CD4-positive, alpha-beta T cell treated with Interleukin-4 for 4 hours (primary cell): Measurements from ENCODE around the gene ANKRD24.
A peak's percentile ranks its signal among the peaks of the same experiment; 100 is the strongest.
"Not testable (repeated sequence)": the region's sequence is repeated elsewhere in the genome, so short reads cannot be mapped to it uniquely, and the experiment has no call there.

Experiments
- DNase-seq: peaks from one replicate; pipeline ENCODE4 v3.0.0-alpha.2; 2020

The ANKRD24 gene

DNA sequence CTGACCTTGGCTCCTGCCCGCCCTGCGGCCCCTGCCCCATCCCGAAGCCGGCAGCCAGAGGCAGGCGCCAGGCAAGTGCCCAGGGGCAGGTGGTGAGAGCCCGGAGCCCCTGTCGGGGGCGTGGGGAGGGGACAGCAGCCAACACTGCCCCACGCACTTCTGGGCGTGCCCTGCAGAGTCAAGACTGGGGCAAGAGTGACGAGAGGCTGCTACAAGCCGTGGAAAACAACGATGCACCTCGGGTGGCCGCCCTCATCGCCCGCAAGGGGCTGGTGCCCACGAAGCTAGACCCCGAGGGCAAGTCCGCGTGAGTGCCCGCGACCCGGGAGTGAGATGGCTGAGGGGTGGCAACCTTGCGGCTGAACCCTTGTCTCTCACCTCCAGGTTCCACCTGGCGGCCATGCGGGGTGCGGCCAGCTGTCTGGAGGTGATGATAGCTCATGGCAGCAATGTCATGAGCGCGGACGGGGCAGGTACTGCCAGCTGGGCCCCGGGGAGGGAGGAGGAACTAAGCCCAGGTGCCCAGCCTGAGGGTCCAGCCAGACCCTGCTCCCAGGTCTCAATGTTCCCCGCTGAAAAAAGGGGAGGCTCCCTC, 17.3 kb downstream of the ANKRD24 start:
- DNase-seq, result no peak

DNA sequence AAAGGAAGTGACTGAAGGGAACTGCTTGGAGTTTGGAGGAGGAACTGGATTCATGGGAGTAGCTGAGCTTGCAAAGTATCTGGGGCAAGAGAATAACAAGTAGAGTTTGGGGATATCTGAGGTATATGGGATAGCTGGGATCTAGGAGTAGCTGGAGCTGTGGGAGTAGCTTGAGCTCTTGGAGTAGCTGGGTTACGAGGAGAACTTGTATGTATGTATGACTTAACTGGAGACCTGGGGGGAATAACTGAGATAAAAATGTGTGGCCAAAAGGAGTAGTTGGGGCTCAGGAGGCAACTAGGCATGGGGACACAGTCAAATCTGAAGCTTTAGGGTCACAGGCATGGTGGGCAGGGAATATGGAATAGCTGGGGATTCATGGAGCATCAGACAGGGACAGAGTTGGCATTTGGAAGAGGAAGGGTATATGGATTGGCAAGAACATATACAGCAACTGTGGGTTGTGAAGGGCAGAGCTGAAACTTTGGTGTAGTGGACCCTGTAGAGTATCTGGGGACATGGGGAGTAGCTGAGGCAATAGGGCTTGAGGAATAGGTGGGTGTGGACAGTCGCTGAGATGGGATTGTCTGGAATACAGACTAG, 18.6 kb downstream of the ANKRD24 start:
- DNase-seq, result no peak

DNA sequence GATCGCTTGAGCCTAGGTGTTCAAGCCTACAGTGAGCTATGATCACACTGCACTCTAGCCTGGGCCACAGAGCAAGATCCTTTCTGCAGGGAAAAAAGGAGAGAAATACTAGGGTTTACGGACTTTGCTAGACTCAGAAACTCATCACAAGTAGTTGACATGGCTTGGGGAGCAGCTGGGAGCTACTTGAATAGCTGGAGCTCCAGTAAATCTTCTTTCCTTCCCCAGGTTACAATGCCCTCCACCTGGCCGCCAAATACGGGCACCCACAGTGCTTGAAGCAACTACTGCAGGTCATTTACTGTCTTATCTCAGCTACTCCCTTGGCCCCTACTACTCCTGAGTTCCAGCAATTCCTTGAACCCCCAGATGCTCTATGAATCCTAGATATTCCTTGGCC, 19.3 kb downstream of the ANKRD24 start:
- no peak for DNase-seq

DNA sequence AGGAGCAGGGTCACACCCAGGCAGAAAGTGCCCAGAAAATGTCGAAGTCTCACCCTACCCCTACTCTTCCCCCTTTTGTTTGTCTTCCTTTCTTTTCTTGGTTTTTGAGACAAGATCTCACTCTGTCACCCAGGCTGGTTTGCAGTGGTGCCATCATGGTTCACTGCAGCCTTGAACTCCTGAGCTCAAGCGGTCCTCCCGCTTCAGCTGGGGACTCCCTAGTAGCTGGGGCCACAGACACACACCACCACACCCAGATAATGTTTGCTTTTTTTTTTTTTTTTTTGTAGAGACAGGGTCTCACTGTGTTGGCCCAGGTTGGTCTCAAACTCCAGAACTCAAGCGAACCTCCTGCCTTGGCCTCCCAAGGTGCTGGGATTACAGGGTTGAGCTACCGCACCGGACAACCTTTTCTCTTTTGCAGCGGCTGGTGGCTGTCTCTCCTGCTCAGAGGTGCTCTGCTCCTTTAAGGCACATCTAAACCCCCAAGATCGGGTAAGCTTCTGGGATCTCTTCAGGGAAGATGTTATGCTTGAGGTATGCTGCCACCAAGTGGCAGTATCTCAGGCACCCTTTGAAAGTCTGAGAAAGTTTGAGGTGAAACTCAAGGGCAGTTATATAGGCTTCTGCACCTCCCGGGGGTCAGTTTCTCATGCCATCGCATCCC, 24.5 kb downstream of the ANKRD24 start:
- no peak for DNase-seq

DNA sequence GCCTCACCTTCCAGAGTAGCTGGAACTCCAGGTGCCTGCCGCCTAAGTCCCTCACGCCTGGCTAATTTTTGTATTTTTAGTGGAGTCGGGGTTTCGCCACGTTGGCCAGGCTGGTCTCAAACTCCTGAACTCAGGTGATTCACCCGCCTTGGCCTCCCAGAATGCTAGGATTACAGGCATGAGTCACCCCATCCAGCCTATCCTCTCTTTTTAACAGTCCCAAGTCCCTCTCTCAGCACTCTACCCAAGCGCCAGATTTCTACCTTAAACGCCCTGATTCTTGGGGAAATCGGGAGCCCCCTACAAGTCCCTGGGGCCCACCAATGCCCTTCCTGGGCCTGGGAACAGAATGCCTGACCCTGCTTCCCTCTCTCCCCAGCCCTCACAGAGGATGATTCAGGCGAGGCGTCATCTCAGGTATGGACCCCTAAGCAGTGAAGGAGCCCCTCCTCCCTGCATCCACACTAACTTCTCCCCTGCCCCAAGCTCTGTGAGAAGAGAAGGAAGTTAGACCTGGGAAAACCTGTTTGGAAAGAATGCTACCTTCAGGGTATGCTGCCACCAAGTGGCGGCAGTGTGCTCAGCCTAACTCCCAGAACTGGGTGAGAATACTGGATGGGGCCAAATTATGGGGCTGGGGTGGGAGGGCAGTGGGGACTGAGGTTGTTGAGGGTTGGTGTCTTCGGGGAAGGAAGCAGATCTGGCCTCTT, 26.1 kb downstream of the ANKRD24 start:
- DNase-seq, result no peak

DNA sequence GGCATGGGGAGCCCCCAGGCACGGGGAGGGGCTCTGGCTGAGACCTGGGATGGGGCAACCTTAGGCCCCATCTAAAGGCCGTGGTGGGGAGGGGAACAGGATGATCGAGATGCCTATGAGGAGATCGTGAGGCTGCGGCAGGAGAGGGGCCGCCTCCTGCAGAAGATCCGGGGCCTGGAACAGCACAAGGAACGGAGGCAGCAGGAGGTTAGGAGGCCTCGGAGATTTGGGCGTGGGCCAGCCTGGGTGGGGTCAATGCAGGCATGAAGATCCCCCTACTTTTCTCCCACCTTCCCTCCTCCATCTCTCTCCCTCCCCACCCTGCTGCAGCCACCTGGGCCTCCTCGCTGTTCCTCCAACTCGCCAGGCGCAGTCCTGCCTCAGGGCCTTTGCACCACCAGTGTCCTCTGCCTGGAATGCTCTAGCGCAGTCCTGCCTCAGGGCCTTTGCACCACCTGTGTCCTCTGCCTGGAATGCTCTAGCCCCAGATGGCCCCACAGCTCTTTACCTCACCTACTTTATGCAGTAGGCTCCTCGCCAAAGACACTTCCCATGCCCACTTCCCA, 27.8 kb downstream of the ANKRD24 start:
- no peak for DNase-seq

DNA sequence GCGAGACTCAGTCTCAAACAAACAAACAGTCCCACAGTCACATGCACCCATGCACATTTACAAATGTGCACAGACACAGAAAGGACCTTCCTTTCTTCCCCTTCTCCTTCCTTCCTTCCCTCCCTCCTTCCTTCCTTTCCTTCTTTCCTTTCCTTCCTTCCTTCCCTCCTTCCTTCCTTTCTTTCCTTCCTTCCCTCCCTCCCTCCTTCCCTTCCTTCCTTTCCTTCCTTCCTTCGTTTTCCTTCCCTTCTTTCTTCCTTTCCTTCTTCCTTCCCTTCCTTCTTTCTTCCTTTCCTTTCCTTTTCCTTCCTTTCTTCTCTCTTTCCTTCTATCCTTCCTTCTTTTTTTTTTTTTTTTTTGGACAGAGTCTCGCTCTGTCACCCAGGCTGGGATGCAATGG, 30.6 kb downstream of the ANKRD24 start:
- no peak for DNase-seq

DNA sequence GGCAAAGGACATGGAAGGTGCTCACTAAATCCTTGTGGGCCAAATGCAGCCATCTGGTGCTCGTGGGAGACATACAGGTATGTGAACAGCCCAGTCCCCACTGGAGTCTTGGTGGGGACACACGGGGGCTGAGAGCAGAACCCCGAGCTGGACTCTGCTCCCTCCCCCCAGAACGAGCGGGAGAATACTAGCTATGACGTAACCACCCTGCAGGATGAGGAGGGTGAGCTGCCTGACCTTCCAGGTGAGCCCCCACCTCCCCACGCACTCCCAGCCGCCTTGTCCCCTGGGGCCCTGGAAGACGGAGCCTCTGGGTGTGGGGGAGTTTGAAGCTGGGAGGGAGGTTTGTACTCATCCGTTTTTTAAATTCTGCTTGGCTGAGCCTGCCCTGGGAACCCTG, 33.3 kb downstream of the ANKRD24 start:
- DNase-seq, result no peak

DNA sequence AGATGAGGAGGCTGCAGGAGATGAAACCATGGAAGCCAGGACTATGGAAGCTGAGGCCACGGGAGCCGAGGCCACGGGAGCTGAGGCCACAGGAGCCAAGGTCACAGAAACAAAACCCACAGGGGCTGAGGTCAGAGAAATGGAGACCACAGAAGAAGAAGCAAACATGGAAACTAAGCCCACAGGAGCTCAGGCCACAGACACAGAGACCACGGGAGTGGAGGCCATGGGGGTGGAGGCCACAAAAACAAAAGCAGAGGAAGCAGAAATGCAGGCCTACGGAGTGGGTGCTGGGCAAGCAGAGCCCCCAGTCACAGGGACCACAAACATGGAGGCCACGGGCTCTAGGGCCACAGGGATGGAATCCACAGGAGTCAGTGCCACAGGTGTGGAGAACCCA, 34.4 kb downstream of the ANKRD24 start:
- DNase-seq, result no peak

DNA sequence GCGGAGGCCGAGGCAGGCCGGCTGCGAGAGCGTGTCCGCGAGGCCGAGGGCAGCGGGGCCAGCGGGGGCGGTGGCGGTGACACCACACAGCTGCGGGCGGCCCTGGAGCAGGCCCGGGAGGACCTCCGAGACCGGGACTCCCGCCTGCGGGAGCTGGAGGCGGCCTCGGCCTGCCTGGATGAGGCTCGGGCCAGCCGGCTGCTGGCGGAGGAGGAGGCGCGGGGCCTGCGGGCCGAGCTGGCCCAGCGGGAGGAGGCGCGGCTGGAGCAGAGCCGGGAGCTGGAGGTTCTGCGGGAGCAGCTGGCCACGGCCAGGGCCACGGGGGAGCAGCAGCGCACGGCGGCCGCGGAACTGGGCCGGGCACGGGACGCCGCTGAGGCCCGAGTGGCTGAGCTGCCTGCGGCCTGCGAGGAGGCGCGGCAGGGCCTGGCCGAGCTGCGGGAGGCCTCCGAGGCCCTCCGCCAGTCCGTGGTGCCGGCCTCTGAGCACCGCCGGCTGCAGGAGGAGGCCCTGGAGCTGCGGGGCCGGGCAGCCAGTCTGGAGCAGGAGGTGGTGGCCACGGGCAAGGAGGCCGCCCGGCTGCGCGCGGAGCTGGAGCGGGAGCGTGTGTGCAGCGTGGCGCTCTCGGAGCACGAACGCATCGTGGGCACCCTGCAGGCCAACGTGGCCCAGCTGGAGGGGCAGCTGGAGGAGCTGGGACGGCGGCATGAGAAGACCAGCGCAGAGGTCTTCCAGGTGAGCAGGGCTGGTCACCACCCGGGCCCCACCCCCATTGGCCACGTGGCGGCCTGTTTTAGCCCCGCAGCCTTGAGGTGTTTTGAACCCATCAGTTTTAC, 35.2 kb downstream of the ANKRD24 start:
- no peak for DNase-seq

DNA sequence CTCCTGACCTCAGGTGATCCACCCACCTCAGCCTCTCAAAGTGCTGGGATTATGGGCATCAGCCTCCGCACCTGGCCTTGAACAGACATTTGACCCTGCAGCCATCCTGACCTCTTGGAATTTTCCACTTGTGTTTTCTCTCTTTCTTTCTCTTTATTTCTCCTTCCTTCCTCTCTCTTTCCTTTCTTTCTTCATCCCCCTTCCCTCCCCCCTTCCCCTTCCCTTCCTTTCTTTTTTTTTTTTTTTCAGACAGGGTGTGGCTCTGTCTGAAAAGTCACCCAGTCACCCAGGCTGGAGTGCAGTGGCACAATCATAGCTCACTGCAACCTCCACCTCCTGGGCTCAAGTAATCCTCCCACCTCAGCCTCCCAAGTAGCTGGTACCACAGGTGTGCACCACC, 36.0 kb downstream of the ANKRD24 start:
- DNase-seq, result not testable (repeated sequence)

DNA sequence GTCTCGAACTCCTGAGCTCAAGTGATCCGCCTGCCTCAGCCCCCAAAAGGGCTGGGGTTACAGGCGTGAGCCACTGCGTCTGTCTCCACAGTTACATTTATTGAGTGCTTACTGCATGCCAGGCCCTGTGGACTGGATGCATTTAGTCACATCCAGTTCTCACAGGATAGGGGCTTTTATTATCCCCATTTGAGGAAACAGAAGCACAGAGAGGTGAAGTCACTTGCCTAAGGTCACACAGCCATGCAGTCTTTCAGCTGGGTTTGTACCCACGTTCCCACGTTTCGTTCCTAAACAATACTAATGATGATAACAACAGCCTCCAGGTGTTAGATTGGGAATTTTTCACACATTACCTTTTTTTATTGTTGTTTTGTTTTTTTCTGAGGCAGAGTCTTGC, 37.7 kb downstream of the ANKRD24 start:
- DNase-seq, result no peak

DNA sequence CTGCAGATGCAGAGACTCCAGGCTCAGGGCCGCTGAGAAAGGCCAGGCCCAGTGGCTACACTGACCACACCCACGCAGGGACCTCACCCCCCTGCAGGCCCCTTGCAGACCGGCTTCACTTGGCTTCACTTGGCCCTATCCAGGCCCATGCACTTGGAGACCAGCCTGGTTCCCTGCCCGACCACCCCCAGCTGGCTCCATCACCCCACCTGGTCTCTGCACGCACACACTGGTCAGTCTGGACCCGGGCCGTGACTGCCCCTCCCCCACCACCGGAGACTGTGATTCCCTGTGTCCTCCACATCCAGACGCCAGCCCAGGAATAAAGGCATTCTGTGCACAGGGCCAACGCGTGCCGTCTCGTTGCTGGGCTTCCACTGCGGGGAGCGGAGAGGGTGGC, 42.0 kb downstream of the ANKRD24 start:
- no peak for DNase-seq

DNA sequence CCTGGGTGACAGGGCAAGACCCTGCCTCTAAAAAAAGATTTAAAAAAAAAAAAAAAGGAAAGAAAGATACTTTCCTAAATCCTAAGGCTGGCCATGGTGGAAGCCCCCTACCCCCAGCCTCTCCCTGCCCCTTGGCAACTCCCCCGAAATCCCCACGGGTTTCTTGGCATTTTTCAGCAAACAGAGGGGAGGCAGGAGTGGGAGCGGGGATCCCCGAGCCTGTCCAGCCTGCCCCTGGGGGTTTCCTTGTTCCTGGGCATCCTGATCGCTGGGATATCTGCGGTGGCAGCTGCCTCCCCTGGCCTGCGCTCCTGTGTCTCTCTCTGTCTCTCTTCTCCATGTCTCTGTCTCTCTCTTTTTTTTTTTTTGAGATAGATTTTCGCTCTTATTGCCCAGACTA, 43.4 kb downstream of the ANKRD24 start:
- DNase-seq, result no peak

DNA sequence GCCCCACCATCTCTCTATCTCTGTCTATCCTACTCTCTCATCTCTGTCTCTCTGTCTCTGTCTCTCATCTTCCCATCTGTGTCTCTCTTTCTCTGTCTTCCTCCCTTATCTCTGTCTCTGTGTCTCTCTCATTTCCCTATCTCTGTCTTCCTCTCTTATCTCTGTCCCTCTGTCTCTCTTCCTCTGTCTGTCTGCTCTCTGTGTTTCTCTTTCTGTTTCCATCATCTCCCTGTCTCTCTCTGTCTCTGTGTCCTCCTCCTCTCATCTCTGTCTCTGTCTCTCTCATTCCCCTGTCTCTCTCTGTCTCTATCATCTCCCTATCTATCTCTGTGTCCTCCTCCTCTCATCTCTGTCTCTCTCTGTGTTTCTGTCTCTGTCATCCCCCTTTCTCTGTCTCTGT, 45.3 kb downstream of the ANKRD24 start:
- DNase-seq, result no peak

DNA sequence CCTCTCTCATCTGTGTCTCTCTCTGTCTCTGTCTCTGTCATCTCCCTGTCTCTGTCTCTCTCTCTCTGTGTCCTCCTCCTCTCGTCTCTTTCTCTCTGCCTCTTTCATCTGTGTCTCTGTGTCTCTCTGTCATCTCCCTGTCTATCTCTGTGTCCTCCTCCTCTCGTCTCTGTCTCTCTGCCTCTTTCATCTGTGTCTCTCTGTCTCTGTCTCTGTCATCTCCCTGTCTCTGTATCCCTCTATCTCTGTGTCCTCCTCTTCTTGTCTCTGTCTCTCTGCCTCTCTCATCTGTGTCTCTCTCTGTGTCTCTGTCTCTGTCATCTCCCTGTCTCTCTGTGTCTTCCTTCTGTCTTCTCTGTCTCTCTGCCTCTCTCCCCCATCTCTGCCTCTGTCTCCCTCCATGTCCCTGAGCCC, 46.3 kb downstream of the ANKRD24 start:
- no peak for DNase-seq

DNA sequence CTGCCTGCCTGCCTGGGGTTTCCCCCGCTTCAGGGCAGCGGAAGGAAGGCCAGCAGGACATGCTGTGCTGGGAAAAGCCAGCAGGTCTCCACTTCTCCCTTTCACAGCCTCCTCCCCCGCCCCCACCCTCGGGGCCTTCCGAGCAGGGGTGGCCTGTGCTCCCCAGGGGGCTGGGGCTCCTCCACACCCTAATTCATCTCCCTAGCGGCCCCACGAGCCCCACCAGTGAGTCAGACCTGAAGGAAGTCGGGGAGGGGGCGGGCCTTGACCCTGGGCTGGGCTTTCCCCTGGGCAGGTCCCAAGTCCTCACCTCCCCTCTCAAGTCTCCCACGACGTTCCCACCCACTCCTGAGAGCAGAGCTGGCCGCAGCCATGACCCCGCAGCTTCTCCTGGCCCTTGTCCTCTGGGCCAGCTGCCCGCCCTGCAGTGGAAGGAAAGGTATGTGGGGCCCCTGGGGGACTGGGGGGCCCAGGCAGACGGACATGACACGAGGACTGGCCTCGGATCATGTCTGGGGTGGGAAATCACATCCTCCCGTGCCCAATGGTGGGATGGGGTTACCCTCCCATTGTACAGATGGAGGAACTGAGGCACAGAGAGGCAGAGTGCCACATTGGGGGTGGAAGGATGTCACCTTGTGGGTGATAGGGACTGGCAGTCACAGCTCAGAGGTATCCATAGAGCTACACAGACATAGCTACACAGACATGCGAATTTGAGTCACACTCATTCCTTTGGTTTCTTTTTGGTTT, 46.9 kb downstream of the ANKRD24 start, which contains the start of gene EBI3:
TSS of gene EBI3 (plus strand) at position 345 of the 753 bp plus-strand sequence. CDS start at position 373, 28 bp downstream.
- DNase-seq, result peak; percentile 2

DNA sequence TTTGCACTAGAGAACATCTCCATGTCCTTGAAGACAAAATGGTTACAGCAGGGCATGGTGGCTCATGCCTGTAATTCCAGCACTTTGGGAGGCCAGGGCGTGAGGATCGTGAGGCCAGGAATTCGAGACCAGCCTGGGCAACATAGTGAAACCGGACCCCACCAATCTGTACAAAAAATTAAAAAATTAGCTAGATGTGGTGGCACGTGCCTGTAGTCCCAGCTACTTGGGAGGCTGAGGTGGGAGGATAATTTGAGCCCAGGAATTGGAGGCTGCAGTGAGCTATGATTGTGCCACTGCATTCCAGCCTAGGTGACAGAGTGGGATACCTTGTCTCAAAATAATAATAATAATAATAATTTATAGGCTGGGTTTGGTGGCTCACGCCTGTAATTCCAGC, 47.7 kb downstream of the ANKRD24 start:
- not testable (repeated sequence) for DNase-seq

DNA sequence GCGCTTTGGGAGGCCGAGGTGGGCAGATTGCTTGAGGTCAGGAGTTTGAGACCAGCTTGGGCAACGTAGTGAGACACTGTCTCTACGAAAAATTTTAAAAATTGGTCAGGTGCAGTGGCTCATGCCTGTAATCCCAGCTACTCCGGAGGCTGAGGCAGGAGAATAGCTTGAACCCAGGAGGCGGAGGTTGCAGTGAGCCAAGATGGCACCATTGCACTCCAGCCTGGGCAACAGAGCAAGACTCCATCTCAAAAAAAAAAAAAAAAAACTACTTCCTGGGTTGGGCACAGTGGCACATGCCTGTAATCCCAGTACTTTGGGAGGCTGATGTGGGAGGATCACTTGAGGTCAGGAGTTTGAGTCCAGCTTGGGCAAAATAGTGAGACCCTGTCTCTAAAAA, 49.0 kb downstream of the ANKRD24 start:
- DNase-seq, result not testable (repeated sequence)

DNA sequence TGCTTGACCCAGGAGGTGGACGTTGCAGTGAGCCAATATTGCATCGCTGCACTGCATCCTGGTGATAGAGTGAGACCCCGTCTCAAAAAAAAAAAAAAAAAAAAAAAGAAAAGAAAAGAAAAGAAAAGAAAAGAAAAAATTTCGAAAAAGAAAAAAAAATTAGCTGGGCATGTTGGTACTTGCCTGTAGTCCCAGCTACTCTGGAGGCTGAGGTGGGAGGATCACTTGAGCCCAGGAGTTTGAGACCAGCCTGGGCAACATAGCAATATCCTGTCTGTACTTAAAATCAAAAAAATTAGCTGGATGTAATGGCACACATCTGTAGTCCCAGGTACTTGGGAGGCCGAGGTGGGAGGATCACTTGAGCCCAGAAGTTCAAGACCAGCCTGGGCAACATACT, 49.6 kb downstream of the ANKRD24 start:
- DNase-seq, result not testable (repeated sequence)

DNA sequence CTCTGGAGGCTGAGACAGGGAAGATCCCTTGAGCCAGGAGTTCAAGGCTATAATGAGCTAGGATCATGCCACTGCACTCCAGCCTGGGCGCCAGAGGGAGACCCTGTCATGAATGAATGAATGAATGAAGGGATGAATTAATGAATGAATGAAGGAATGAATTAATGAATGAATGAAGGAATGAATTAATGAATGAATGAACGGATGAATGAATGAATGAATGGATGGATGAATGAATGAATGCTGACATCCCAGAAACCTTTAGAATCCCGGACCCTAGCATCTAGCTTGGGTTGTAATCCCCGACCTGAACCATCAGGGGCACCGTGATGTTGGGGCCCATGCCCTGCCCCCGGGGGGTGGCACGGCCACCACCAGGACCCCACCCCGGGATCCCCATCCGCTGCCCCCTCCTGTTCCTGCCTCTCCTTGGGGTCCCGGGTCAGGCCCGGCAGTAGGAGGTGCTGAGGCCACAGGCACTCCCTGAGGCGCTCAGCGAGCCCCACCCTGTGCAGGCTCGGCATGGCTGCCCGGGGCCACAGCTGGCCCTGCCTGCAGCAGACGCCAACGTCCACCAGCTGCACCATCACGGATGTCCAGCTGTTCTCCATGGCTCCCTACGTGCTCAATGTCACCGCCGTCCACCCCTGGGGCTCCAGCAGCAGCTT, 50.3 kb downstream of the ANKRD24 start:
- no peak for DNase-seq
